Measurements from ENCODE around the gene ZNF341. TPM values are rescaled to one million over a fixed set of nuclear protein-coding genes. Genes with fewer than 3 reads are reported as not detected.

Gene ZNF341
- total RNA-seq, 1 donor from 2014 or later: 8.3 TPM

DNA sequence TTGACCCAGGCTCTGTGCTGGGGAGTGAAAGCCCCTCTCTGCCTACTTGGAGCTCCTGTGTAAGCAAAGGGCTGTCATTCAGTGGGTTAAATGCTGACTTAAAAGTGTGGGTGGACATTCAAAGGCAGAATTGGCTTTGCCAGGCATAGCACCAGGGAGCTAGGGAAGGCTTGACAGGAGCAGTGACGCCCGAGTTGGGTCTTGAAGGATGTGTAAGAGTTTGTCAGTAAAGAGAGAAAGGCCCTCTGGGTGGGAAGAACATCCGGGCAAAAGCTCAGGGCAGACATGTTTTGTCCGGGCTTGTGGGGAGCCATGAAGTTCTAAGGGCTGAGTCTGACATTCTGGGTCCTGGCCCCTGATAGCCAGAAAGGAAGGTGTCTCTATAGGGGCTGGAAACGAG, 51.5 kb downstream of the ZNF341 start:
- no peak for DNase-seq (ENCODE audit: low spot score, unreplicated experiment)
- Mint-ChIP-seq H3K36me3 (ENCODE audit: insufficient read depth) (no peaks in the 10 kb centered on the region), H3K9me3 (ENCODE audit: low read depth) (no peaks in the 10 kb centered on the region), H3K4me3 (ENCODE audit: low read depth) (no peak overlapping the region), H3K27me3 (no peaks in the 10 kb centered on the region), H3K4me1 (ENCODE audit: low read depth) (peaks cover 17% of the 10 kb centered on the region), H3K27ac (peak overlapping the region; percentile 72)
- no peak for TF ChIP-seq CTCF (IDR thresholded peaks at IDR 0.05; ENCODE audit: unreplicated experiment)

- H3K36me3 Mint-ChIP-seq (ENCODE audit: insufficient read depth): no peaks in the 10 kb centered on the region
- TF ChIP-seq CTCF (IDR thresholded peaks at IDR 0.05; ENCODE audit: unreplicated experiment): no peak
- no peaks in the 10 kb centered on the region for H3K27me3 Mint-ChIP-seq
- H3K27ac Mint-ChIP-seq: no peak overlapping the region
- H3K4me1 Mint-ChIP-seq (ENCODE audit: low read depth): peaks cover 11% of the 10 kb centered on the region
- no peak for DNase-seq (ENCODE audit: low spot score, unreplicated experiment)
- H3K4me3 Mint-ChIP-seq (ENCODE audit: low read depth): no peak overlapping the region
- no peaks in the 10 kb centered on the region for H3K9me3 Mint-ChIP-seq (ENCODE audit: low read depth)
Measured at GRCh38 chr20:33783818-33784217, 52.0 kb downstream of the ZNF341 start.

- Mint-ChIP-seq H3K4me3 (ENCODE audit: low read depth) (no peak overlapping the region), H3K36me3 (ENCODE audit: insufficient read depth) (no peaks in the 10 kb centered on the region), H3K9me3 (ENCODE audit: low read depth) (no peaks in the 10 kb centered on the region), H3K27me3 (no peaks in the 10 kb centered on the region), H3K4me1 (ENCODE audit: low read depth) (peaks cover 9% of the 10 kb centered on the region), H3K27ac (no peak overlapping the region)
- no peak for DNase-seq (ENCODE audit: low spot score, unreplicated experiment)
- TF ChIP-seq CTCF (IDR thresholded peaks at IDR 0.05; ENCODE audit: unreplicated experiment): no peak
Measured at GRCh38 chr20:33784225-33784624, 52.4 kb downstream of the ZNF341 start.

DNA sequence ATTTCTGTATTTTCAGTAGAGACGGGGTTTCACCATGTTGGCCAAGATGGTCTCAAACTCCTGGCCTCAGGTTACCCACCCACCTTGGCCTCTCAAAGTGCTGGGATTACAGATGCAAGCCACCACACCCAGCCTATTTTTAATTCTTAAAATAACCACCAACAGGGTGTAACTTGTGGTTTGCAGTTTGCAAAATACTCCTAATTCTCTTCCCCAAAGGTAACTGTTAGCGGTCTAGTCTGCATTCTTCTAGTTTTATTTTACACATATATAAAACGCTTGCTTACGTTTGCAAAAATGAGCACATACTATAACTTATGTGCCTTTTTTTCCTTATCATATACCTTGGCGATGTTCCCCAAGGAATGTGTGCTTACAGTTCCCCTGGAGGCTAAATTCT, 53.7 kb downstream of the ZNF341 start:
- no peak for TF ChIP-seq CTCF (IDR thresholded peaks at IDR 0.05; ENCODE audit: unreplicated experiment)
- Mint-ChIP-seq H3K9me3 (ENCODE audit: low read depth) (no peaks in the 10 kb centered on the region), H3K27ac (no peak overlapping the region), H3K27me3 (no peaks in the 10 kb centered on the region), H3K36me3 (ENCODE audit: insufficient read depth) (peaks cover 2% of the 10 kb centered on the region), H3K4me3 (ENCODE audit: low read depth) (no peak overlapping the region), H3K4me1 (ENCODE audit: low read depth) (peaks cover 4% of the 10 kb centered on the region)
- DNase-seq (ENCODE audit: low spot score, unreplicated experiment): no peak

DNA sequence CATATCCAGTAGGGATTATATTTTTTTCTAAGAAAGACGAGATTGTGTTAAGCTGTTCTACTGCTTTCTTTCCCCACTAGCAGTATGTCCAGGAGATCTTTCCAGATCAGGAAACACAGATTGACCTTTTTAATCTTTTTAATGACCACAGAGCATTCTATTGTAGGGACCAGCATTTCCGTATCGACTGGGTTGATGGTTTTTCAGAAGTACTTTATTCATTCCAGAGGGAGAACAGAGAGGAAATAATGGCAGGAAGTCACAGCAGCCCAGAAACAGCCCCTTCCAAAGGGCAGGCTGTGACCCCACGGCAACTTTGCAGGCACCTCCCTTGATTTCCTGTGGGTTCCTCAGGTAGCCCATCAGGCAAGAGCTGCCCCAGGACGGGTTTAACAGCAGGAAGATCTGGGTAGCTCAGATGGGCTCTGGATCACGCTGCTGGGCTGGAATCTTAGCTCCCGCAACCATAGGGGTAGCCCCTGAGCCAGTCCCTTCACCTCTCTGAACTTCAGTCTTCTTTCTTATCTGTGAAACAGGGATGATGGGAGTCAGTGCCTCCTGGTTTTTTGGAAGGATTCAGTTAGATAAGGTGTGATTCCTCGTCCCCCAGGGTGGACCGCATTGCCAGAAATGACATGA, 55.6 kb downstream of the ZNF341 start:
- Mint-ChIP-seq H3K9me3 (ENCODE audit: low read depth) (no peaks in the 10 kb centered on the region), H3K4me1 (ENCODE audit: low read depth) (no peaks in the 10 kb centered on the region), H3K36me3 (ENCODE audit: insufficient read depth) (peaks cover 4% of the 10 kb centered on the region), H3K27ac (no peak overlapping the region), H3K4me3 (ENCODE audit: low read depth) (no peak overlapping the region), H3K27me3 (no peaks in the 10 kb centered on the region)
- TF ChIP-seq CTCF (IDR thresholded peaks at IDR 0.05; ENCODE audit: unreplicated experiment): no peak
- DNase-seq (ENCODE audit: low spot score, unreplicated experiment): no peak

All from progenitor cell of endocrine pancreas (in vitro differentiated cells).